SW 1271 (cell line): ENCODE measurements around the gene TMEM42.

Experiments
- DNase-seq, 2 experiments: peaks; one replicate each; lab custom pipeline; 2025; lab: John Stamatoyannopoulos, UW

TMEM42 gene

DNA sequence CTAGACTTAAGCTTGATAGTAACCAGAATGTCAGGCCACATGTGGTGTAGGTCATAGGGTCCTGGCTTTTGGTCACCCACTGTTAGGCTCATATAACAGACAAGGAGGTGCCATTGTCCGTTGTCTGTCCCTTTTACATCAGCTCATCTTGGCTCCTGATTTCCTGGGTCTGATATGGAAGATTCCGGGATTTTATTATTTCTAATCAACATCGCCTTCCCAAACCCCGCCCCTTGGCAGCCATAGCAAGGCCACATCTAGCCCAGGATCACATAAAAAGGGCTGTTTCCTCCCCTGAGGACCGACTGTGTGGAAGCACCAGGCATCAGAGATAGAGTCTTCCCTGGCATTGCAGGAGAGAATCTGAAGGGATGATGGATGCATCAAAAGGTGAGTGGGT, 12.6 kb downstream of the TMEM42 start, which contains the start of gene TGM4:
TSS of gene TGM4 (plus strand) at position 301 of the 400 bp plus-strand sequence. CDS start at position 372, 71 bp downstream.
- no peak for DNase-seq

DNA sequence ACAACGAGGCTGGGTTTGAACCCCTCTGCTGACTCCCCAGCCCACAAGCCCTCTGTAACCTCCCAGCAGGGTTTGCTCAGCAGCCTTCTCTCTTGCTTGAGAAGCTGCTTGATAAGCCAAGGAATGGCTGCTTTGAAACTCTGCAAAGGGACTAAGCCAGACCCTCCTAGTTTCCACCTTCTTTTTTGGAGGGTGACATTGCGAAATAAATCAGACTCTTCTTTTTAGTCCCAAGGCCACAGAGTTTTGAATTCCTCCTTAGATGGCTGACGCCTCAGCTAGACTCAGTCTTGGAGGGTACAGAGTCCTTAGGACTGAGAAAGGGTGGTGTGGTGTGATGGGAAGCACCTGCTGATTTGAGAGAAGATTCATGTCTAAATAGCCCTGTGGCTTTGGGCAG, 13.9 kb downstream of the TMEM42 start:
- DNase-seq = no peak

DNA sequence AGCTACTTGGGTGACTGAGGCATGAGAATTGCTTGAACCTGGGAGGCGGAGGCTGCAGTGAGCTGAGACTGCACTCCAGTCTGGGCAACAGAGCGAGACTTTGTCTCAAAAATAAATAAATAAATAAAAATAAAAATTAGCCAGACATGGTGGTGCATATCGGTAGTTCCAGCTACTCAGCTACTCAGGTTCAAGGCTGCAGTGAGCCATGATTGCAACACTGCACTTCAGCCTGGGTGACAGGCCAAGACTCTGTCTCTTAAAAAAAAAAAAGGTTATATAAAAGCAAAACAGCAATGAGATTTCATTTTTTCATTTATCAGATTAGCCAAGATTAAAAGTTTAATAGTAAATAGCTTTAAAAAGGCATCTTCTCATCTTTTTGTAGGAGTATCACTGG, 15.6 kb downstream of the TMEM42 start:
- no peak for DNase-seq

DNA sequence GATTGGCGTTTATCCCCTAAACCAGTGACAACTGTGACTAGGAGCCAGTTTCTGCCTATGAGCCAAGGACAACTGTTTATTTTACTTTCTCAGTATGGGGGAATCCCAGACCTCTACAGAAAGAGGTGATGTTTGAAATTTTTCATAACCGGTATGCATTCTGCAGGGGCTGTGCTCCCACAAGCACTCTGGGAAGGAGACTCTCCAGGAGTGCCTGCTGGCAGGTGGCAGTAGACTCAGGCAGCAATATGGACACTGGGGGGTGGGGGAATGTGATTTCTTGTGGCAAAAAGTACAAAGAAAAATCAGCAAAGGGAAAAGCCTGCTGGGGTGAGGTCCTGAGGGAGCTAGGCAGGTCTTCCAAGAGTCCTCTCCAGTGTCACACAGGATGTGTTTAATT, 18.6 kb downstream of the TMEM42 start:
- DNase-seq = no peak

DNA sequence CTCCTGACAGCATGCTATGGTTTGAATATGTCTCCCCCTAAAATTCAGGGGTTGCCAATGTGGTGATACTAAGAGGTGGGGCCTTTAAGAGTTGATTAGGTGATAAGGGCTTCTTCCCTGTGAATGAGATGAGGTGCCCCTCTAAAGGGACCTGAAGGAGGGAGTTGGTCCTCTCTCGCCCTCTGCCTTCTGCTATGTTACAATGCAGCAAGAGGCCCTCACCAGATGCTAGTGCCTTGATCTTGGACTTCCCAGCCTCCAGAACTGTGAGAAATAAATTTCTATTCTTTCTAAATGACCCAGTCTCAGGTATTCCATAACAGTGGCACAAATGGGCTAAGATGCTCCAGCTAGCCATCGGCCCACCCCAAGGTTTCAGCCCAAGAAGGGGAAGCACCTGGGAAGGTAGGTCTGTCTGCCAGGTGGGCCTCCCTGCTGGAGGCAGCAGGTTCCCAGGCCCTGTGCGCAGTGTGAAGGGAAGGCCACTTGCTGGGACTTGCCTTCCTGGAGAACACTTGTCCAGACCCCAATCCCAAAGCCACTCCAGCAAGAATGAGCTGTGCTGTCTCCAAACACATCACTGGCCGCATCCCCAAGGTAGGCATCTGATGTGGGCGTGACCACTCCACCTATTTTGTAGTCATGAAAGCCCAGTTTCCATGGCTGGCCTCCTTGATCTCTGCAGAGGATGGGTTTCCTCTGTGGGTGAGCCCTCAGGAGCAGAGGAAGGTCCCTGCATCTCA, 21.7 kb downstream of the TMEM42 start:
- DNase-seq = no peak

DNA sequence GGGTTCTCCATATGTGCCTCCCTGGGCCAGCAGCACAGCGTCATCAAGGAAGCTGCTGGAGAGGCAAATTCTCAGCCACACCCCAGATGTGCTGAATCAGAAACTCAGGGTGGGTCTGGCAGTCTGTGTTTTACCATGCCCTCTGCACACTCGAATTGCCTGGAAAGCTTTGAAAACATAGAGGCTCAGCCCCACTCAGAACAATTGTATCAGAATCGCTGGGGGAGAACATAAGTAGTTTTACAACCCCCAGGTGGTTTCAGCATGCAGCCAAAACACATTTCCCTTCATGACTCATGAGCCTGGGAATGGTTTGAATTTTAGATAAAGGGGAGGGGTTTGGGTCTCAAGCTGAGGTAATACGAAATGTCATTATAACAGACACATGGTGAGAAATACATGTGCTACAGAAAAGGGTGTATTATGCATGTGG, 22.3 kb downstream of the TMEM42 start:
- peak; percentile 40 to 68 for DNase-seq

DNA sequence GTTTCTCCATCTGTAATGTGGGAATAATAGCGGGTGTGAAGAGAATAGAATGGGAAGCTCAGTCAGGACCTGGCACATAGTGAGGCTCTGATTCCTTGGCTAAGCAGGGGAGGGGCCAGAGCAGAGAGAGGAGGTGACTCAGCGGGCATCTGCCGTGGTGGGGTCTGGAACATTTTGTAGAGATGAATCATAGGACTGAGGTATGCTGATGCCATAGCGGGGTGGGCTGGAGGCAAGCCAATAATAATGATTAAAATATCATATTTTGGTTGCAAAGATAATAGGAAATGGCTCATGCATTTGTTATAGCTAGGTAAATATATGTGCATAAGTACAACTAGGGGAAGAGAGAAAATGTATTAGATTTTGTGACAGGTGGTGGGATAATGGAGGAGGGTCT, 23.9 kb downstream of the TMEM42 start:
- DNase-seq = peak; percentile 64 to 89

DNA sequence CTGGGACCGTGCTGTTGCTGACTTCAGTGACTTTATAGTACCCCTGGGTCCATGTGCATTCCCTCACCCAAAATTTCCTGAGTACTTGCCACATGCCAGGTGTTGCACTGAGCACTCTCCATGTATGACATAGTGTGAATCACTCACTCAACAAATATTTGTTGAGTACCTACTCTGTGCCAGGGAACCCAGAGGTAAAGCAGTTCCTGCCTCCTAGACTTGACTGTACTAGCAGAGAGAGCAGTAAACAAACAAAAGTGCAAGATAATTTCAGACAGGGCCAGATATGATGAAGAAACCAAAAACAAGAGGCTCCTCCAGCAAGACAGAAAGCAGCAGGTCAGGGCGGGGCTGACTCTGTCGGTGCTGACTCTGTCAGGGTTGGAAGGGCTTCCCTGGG, 24.8 kb downstream of the TMEM42 start:
- DNase-seq = no peak

DNA sequence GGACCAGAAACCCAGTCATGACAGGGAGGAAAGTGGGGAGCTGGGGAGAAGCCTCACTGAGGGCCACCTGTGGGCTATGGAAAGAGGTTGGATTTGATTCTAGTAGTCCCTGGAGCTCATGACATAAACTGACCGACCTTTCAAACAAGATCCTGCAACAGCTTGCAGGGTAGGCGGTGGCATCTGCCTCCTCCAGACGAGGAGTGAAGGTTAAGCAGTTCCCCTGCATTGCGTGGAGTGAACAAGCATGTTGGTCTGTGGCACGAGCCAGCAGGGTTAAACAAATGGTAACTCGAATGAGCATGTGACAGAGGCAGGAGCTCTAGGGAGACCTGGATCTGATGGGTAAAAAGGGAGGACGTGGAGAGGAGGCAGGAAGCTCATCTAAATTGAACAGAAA, 25.4 kb downstream of the TMEM42 start:
- no peak for DNase-seq

DNA sequence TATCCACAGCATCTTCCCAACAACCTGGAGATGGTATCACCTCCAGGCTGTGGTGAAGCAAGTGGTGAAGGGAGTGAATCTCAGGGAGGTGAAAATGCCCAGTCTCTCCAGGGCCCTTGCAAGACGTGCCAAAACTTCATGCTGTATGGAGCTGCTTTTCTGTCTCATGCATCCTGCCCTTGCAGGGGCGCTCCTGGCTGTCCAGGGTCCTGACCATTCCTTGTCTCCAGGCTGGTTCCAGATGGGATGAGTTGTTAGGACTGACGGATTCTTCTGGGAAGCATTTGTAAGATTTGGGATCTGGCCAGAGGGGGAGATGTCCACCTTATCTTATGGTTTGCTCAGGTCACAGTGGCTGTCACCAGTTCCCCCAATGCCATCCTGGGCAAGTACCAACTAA, 28.5 kb downstream of the TMEM42 start:
- no peak for DNase-seq

DNA sequence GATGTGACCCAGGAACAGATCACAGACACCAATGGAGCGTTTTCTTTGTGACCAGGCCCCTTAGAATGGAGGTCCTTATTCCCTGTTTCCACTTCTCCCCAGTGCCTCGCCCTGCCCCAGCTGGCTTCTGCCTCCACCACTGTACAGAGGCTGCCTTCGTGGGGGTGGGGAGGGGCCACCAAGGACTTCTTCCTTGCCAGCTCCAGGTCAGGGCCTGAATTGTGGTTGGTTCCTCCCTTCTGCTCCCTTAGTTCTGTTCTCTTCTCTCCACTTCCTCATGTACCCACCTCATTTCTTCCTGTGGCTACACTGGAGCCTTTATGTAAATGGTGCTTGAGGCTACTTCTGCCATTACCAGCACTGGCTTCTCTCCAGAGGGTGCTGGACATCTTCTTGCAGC, 29.1 kb downstream of the TMEM42 start:
- DNase-seq = no peak

DNA sequence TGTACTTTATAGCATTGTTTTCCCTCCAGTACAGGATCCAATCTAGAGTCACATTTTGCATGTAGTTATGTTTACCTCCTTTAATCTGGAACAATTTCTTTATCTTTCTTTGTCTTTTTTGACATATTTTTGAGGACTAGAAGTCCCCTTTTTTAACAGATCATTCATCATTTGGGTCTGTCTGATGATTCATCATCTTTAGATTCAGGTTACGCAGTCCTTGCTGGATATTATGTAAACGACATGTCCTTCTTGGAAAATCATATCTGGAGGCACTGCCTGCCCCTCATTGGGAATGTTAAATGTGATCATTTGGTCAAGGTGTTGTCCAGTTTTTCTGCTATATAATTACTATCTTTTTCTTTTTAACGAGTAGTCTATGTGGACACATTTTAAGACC, 31.0 kb downstream of the TMEM42 start:
- no peak for DNase-seq

DNA sequence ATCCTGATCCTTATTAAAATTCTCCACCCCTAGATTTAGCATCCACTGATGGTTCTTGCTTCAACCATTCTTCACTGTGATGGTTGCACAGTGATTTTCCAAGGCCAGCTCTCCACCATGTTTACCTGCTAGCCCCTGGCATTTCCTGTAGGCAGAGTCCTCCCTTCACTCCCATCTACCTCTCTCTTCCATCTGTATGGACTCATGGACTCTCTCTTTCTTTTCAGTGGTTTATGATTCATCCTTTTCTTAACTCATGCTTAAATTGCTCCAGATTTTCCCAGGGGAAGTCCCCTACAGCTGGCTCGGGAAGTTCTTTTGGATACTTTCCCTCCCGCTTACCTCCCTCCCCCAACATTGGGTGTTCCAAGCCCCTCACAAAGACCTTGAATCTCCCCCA, 31.4 kb downstream of the TMEM42 start:
- DNase-seq = no peak

DNA sequence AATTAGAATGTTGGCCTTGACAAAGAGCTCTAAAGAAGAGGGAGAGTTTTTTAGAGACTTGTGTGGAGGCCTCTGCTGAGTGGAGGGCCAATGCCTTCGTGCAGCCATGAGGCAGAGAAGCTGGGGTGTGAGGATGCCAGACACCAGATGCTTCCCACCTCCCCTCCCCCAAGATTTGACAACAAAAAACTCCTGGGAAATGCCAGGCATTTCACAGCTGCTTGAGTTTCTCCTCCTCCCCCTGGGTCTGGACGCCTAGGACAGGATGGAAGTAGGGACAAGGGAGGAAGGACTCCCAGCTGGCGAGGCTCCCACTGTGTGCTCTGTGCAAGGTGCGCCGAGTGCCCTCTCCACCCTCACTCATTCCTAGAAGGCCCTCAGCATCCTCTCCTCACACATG, 32.8 kb downstream of the TMEM42 start:
- DNase-seq = no peak

DNA sequence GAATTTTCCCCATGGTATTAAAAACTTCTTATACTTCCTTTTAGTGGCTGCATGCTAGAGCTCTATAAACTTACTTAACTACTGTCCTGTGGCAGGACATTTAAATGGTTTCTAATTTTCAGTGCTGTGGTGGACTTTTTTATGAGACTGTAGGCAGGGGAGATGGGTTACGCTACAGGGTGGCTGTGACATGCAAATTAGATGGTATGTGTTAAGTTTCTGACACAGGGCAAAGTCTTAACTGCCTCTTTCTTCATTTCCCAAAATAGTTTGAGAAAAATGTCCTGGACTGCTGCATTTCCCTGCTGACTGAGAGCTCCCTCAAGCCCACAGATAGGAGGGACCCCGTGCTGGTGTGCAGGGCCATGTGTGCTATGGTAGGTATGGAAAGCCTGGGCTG, 34.7 kb downstream of the TMEM42 start:
- no peak for DNase-seq

DNA sequence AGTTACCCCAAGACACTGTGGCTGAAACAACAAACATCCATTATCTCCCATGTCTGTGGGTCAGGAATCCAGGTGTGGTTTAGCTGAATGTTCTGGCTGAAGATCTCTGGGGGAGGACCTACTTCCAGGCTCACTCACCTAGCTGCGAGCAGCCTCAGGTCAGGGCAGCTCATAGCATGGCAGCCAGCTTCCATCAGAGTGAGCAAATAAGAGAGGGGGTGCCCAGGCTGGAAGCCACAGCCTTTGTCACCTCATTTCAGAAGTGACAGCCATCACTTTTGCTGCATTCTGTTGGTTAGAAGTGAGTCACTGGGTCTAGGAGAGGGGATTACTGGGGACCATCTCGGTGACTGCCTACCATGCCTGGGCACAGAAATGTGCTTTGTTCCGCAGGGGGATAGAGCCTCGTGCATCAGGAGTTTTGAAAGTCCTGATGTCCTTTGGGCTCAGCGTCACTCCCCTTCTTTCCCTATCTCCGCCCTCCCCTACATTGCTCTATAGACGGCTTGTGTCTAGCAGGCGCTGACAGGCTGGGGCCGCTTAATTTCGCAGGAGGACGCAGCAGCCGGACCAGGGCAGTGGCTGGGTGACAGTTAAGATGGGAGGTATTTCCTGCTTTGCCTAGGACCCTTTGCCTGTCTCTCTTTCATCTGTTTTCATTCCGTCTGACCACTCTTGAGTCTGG, 38.1 kb downstream of the TMEM42 start:
- no peak for DNase-seq

DNA sequence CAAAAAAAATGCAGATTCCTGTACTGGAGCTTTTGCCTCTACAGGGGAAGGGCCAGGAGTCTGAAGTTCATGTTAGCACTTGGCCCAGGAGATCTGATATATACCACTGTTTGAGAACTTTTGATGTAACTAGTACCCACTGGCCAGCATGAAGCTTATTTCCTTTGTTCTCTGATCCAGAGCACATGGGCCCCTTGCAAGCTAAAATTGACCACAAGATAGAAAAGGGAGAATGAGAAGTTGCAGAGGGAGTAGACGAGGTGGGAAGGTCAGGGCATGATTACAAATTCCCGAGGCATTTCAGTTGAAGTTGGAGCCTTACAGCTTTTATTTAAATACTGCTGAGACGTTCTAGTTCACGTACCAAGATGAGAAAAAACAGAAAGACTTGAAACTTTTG, 40.9 kb downstream of the TMEM42 start:
- DNase-seq = no peak

DNA sequence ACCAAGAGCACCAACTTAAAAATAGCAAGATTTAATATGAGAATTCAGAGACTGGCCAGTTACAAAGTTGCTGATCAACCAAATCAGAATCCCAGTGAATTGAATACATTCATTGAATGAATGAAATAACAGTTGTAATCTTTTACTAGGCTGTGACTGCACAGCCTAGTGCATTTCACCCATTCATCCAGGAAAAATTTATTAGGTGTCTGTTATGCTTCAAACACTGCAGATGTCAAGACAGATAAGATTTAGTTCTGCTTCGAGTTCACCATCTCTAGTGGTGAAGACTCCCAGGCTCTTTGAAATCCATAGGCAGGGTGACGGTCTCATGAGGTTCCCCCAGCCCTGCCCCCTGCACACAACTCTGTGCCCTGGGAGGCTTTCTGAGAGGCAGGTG, 41.6 kb downstream of the TMEM42 start:
- no peak for DNase-seq

DNA sequence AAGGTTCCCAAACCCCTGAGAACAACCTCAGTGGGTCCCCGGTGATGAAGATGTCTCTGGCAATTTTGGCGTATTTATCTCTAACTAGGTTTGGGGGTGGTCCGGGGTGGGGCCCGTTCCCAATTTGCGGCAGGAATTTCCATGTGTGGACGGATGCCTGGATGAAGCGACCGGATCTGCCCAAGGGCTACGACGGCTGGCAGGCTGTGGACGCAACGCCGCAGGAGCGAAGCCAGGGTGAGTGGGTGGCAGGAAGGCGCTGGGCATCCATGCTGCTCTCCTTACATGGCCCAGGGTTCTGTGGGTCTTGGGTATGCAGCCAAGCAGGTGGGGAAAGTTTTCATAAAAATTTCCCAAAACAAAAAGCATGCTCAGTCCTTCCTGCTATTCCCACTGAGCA, 42.0 kb downstream of the TMEM42 start:
- no peak for DNase-seq

DNA sequence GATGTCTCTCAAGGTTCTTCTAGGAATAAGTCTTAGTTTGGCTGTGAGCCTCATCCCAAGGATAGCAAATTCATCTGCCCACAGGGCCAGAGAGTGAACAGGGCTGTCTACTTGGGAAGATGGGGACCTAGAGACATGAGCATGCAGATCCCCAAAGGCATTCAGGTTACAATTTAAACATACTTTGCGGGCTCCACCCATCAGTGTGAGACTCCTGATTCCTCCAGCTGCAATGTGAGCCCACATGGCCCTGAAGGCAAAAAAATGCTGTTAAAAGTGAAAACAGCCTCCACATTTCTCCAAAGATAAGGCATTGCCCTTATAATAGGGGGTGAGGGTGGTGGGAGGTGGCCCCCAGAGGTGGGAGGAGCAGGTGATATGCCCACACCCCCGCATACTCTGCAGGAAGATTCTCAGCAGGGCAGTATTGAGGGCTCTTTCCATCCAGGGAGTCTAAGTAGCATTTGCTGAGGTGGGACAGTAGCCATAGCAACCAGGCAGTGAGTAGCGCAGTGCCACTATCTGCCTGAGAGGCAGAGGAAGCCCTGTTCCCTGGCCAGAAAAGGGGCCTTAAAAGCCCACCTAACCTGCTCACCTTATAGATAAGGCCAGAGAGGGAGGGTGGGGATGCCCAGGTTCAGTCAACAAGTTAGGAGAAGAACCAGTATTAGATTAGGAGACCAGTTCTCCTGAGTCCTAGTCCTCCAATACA, 43.9 kb downstream of the TMEM42 start:
- no peak for DNase-seq

DNA sequence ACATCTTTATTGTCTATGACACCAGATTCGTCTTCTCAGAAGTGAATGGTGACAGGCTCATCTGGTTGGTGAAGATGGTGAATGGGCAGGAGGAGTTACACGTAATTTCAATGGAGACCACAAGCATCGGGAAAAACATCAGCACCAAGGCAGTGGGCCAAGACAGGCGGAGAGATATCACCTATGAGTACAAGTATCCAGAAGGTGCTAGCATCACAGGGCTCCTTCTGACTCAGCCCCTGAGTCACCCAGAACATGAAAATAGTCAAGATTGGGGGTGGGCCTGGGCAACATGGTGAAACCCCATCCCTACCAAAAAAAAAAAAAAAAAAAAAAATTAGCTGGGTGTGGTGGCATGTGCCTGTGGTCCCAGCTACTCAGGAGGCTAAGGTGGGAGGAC, 45.3 kb downstream of the TMEM42 start:
- no peak for DNase-seq

DNA sequence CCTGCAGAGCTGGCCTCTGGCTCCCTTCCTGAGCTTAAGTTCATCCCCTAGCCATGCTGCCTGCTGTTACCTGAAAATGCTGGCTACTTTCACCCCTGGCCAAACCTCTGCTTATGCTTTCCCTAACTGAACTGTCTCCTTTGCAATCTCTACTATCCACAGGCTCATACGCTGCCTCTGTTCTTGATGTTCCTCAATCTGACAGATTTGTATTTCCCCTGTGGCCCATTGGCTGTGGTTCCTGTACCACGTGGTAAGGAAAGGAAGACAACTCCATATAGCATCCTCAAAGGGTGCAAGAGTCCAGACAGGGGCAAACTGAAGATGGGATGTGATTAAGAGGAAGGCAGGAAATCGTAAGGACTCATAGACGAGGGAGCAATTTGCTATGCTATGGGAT, 45.9 kb downstream of the TMEM42 start:
- DNase-seq = no peak

DNA sequence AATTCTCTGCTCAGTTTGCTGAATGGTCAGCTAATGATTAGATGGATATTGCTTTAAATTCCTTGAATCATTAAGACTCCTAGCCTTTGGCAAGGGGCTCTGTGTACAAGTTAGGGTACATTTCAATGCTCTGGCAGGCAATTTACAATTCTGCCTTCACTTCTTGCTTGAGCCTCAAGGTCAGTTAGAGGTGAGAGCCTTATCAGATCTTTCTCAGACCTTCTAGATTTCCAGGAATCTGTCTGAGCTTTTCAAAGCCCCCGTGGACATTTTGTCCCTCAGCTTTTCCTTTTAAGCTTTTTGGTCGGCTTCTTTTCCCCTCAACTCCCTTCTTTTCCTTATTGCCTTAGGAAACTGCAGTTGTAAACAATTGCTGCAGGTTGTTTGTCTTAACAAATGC, 47.4 kb downstream of the TMEM42 start:
- DNase-seq = no peak
